Prostate gland (tissue), 2 donors: ENCODE measurements around the gene PAMR1. TPM values are rescaled to one million over a fixed set of nuclear protein-coding genes. Genes with fewer than 3 reads are reported as not detected.

Experiments
- DNase-seq: peaks from one replicate; pipeline ENCODE4 v3.0.0-alpha.2; 2019; ENCODE audit warnings: low spot score
- H3K27ac ChIP-seq, 2 donors: fragments of 200-600 bp; sonication (generic); 2 replicates each; pipeline ENCODE4 v1.5.1; 2017 to 2019
- H3K27me3 ChIP-seq: fragments of 200-600 bp; sonication (generic); replicated peaks from 2 replicates; pipeline ENCODE4 v1.5.1; 2019; ENCODE audit not compliant: insufficient read depth
- H3K36me3 ChIP-seq, 2 donors: fragments of 200-600 bp; sonication (generic); 1 replicate in 1 of 2; 2 replicates in 1 of 2; pipeline versions ENCODE4 v1.5.1 to v1.8.1; 2017 to 2019
- H3K4me1 ChIP-seq: fragments of 200-600 bp; sonication (generic); replicated peaks from 2 replicates; pipeline ENCODE4 v1.5.1; 2019
- H3K4me3 ChIP-seq, 2 donors: fragments of 200-600 bp; sonication (generic); 2 replicates each; pipeline ENCODE4 v1.5.1; 2017 to 2019
- H3K9me3 ChIP-seq: fragments of 200-600 bp; sonication (generic); 2 replicates; pipeline ENCODE4 v1.5.1; 2017
- CTCF ChIP-seq, 4 experiments: fragments of 200-600 bp in 2 of 4; fragments of 450-650 bp in 2 of 4; sonication (generic) in 2 of 4; IDR thresholded peaks; 1 replicate in 3 of 4; 2 replicates in 1 of 4; pipeline ENCODE4 v1.5.1; 2016 to 2019; ENCODE audit warnings: antibody characterized with exemption in 4 of 4, mild to moderate bottlenecking in 2 of 4, moderate library complexity in 2 of 4
- POLR2A ChIP-seq: fragments of 450-650 bp; IDR thresholded peaks from one replicate; pipeline ENCODE4 v1.6.1; 2016; ENCODE audit warnings: antibody characterized with exemption, mild to moderate bottlenecking
- POLR2AphosphoS5 ChIP-seq: sonication (generic); formaldehyde crosslinking; IDR thresholded peaks from one replicate; pipeline ENCODE4 v1.6.1; 2017; ENCODE audit warnings: antibody characterized with exemption
- WGBS: methylation state at CpG from one replicate; pipeline ENCODE4 v1.1.5; 2018; 5-methylcytosine and 5-hydroxymethylcytosine counted together
- intact Hi-C: fragments of 100-400 bp; cut with DNase I; formaldehyde crosslinking; loops from one replicate; pipeline ENCODE4 v1.14.2; 2022
- total RNA-seq, 2 donors: library from RNA; depleted of rRNA; stranded (reverse); fragments of >200 nt; gene quantifications; one replicate each; pipeline ENCODE4 v1.1.0, GENCODE V29; 2016

Gene PAMR1
- total RNA-seq, 2 donors from 2014 or later = 2.5 to 6.5 TPM

- 97% methylated on average over 5 of the region's 5 CpGs for WGBS
- intact Hi-C loops = loop anchor here (10.0 kb wide), 1 partner anchor 555 kb away; no protein-coding TSS in a partner anchor
These were observed 45.7 kb downstream of the PAMR1 start for GRCh38 chr11:35479731-35480130.

GRCh38 chr11:35478471-35479091 is 46.8 kb downstream of the PAMR1 start:
- intact Hi-C loops = no loop called here
- TF ChIP-seq POLR2A = no peak
- no peaks in the 10 kb centered on the region for H3K4me1 ChIP-seq
- no peaks in the 10 kb centered on the region for H3K27me3 ChIP-seq
- WGBS = 39% methylated on average over 7 of the region's 7 CpGs
- H3K27ac ChIP-seq = no peak overlapping the region
- no peaks in the 10 kb centered on the region for H3K36me3 ChIP-seq
- DNase-seq = no peak
- H3K9me3 ChIP-seq = no peaks in the 10 kb centered on the region
- no peak overlapping the region for H3K4me3 ChIP-seq

More at GRCh38 chr11:35479731-35480130, 45.7 kb downstream of the PAMR1 start:
- DNase-seq = no peak
- Histone ChIP-seq H3K9me3 (no peaks in the 10 kb centered on the region), H3K4me1 (no peaks in the 10 kb centered on the region), H3K36me3 (no peaks in the 10 kb centered on the region), H3K4me3 (no peak overlapping the region), H3K27me3 (no peaks in the 10 kb centered on the region), H3K27ac (no peak overlapping the region)
- TF ChIP-seq POLR2AphosphoS5 (no peak), CTCF (IDR thresholded peaks at IDR 0.05) (no peak), POLR2A (no peak)

- Histone ChIP-seq H3K27ac (no peak overlapping the region), H3K36me3 (no peaks in the 10 kb centered on the region), H3K4me1 (no peaks in the 10 kb centered on the region), H3K4me3 (no peak overlapping the region), H3K27me3 (no peaks in the 10 kb centered on the region), H3K9me3 (no peaks in the 10 kb centered on the region)
- DNase-seq = no peak
- intact Hi-C loops = no loop called here
- WGBS = 70% methylated on average over 4 of the region's 4 CpGs
- no peak for TF ChIP-seq POLR2AphosphoS5
- TF ChIP-seq CTCF (IDR thresholded peaks at IDR 0.05) = no peak
These were observed 47.5 kb downstream of the PAMR1 start for GRCh38 chr11:35477901-35478300.

GRCh38 chr11:35474688-35475087 is 50.7 kb downstream of the PAMR1 start:
- no peak for TF ChIP-seq POLR2AphosphoS5
- TF ChIP-seq CTCF (IDR thresholded peaks at IDR 0.05) = no peak
- TF ChIP-seq POLR2A = no peak
- Histone ChIP-seq H3K27me3 (no peaks in the 10 kb centered on the region), H3K9me3 (no peaks in the 10 kb centered on the region), H3K27ac (no peak overlapping the region), H3K4me1 (no peaks in the 10 kb centered on the region), H3K36me3 (no peaks in the 10 kb centered on the region), H3K4me3 (no peak overlapping the region)
- intact Hi-C loops = no loop called here
- WGBS = 78% methylated on average over 4 of the region's 4 CpGs
- DNase-seq = no peak

- no peak overlapping the region for H3K27ac ChIP-seq
- no peaks in the 10 kb centered on the region for H3K9me3 ChIP-seq
- no peak overlapping the region for H3K4me3 ChIP-seq
- 77% methylated on average over 7 of the region's 7 CpGs for WGBS
- no peaks in the 10 kb centered on the region for H3K27me3 ChIP-seq
- intact Hi-C loops = no loop called here
- H3K36me3 ChIP-seq = no peaks in the 10 kb centered on the region
- no peaks in the 10 kb centered on the region for H3K4me1 ChIP-seq
- DNase-seq = no peak
- TF ChIP-seq CTCF (IDR thresholded peaks at IDR 0.05) (no peak), POLR2A (no peak), POLR2AphosphoS5 (no peak)
These were observed 51.5 kb downstream of the PAMR1 start for GRCh38 chr11:35473795-35474374.
